HG03108 (cell line): ENCODE data around the gene SPRR3.
"Not testable (repeated sequence)": the region's sequence is repeated elsewhere in the genome, so short reads cannot be mapped to it uniquely, and the experiment has no call there.

Experiments
- ATAC-seq: cut with Tn5 transposase; IDR thresholded peaks from one replicate; pipeline ENCODE4 v1.9.1; 2021; ENCODE audit warnings: moderate library complexity; ENCODE audit not compliant: unreplicated experiment

The SPRR3 gene

DNA sequence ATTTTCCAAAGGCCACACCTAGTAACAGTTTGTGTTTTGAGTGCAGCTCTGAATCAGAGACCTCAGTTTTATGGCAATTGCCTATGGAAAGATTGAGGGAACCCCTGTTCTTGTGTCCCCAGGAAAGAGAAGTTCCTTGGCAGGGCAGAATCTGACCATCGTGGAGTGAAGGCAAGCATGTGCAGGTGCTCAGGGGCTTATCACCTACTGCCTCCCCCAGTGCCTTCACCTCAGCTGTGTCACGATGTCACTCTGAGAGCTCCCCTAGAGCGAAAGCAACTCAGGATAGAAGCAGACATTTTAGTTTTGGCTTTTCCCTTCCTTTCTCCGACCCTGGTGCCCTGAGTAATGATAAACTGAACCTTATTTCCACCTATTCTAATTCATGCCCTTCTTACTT lies 19.5 kb upstream of the SPRR3 start:
- ATAC-seq: no peak

GRCh38 chr1:152983234-152983633 lies 18.3 kb upstream of the SPRR3 start:
- ATAC-seq: no peak

DNA sequence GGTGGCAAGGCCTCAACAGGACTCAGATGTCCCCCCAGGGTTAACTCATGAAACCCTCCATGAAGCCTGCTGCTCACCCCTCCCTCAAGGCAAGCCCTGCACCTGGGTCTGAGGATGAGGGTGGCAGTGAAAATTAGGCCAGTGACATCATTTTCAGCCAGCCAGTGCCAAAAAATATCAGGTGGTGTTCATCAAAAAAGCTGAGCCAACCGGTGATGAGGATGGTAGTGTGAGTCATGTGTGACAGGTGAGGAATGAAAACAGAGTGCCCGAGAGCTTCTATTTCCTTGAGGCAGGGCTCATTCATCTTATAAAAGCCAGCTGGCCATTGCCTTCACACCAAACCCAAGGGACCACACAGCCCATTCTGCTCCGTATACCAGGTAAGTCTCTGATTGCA lies 17.8 kb upstream of the SPRR3 start, which contains the start of gene SPRR1A:
TSS of gene SPRR1A (plus strand) at position 339 of the 400 bp plus-strand sequence. CDS start 1,150 bp downstream, outside the sequence.
- no peak for ATAC-seq

GRCh38 chr1:152986578-152986977 lies 15.0 kb upstream of the SPRR3 start:
- ATAC-seq: no peak

DNA sequence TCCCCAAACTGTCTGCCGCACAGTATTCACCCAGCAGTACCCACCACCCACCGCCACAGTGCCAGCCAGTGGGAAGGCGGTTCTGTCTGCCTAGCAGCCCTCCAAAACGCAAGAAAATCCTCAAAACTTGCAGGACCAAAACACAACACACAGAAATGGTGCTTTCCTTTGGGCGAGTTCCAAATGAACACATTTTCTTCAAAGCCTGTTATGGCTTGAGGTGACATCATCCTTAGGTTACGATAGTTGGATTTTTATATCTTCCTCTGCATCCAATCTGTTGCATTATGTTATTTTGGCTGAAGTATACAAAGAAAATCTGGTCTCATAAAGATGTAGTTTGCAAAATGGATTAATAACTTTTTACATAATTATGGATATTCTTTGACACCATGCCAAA lies 8.4 kb upstream of the SPRR3 start:
- ATAC-seq: no peak

- no peak for ATAC-seq
Measured at GRCh38 chr1:152995842-152996241, 5.7 kb upstream of the SPRR3 start.

DNA sequence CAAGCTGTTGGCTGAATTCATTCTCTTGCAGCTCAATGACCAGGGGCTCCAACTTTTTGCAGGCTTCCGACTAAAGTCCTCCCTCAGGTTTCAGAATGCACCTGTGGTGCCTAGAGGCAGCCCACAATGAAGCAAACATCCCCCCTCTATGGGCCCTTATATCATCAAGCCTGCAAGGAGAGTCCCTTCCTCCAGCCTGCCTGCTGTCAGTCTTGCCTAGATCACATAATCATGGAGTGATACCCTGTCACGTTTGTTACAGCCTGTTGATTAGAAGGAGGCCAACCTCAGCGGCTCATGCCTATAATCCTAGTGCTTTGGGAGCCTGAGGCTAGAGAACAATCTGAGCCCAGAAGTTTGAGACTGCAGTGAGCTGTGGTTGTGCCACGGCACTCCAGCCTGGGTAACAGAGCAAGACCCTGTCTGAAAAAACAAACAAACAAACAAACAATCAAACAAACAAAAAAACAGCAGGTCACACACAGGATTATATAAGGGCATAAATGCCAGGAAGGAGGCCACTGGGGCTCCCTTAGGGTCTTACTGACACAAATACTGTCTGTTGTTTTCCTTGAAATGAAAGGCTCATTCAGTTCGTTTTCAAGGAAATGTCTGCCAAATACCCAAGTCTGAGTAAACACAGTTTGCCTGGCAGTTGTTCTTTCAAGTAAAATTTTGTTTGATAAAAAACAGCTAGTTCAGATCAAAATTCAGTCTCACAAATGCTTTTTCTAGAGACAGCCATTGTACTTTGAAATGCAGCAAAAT lies 4.7 kb upstream of the SPRR3 start:
- no peak for ATAC-seq

DNA sequence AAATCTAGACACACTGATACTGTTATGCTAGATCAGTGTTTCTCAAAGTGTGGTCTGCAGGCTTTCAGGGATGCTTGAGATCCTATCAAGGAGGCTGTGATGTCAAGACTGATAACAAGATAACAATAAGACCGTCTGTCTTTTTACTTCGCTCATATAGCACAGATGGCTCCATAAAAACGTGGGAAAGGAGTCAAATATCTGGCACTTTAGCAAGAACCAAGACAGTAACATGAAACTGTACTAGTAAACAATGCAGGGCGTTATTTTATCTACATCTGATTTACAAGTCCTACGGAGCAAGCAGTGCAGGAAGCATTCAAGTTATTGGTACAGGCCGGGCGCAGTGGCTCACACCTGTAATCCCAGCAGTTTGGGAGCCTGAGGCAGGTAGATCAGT lies 3.6 kb upstream of the SPRR3 start:
- no peak for ATAC-seq

- no peak for ATAC-seq
Measured at GRCh38 chr1:152998476-152998875, 3.1 kb upstream of the SPRR3 start.

DNA sequence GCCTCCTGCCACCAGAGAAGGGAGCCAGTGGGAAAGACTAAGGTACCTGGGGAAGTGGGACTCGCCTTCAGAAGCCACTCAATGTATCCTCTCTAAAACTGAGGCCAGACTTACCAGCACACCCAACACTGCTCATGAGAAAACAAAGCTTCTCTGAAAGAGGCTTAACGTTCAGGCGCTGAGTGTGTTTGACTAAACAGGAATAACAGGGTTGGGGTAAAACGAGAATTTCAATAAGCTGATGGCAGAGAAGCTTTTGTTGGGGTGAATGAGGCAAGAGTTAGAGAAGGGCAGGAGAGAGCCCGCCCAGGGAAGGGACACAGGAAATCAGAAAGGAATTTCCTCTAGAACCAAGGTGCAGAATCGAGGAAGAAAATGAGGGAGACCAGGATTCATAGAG lies 1.7 kb upstream of the SPRR3 start:
- ATAC-seq: no peak

GRCh38 chr1:153000294-153000693 lies 1.3 kb upstream of the SPRR3 start:
- no peak for ATAC-seq

- ATAC-seq: not testable (repeated sequence)
Measured at GRCh38 chr1:153011235-153011758, 9.7 kb downstream of the SPRR3 start.

DNA sequence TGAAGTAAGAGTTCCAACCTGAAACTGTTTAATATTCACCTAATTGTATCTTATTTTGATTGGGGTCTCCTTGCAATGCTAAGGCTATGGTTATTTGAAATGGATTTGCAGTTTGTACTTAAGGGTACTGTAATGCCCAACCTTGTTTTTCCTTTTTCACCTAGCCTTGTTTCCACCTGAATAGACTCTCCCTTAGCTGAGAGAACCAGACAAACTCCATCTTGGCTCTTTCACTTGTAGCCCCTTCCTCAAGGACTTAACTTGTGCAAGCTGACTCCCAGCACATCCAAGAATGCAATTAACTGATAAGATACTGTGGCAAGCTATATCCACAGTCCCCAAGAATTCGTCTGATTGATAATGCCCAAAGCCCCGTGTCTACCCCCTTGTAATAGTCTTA lies 20.3 kb downstream of the SPRR3 start:
- ATAC-seq: not testable (repeated sequence)

- ATAC-seq: not testable (repeated sequence)
Measured at GRCh38 chr1:153022340-153022739, 20.8 kb downstream of the SPRR3 start.

DNA sequence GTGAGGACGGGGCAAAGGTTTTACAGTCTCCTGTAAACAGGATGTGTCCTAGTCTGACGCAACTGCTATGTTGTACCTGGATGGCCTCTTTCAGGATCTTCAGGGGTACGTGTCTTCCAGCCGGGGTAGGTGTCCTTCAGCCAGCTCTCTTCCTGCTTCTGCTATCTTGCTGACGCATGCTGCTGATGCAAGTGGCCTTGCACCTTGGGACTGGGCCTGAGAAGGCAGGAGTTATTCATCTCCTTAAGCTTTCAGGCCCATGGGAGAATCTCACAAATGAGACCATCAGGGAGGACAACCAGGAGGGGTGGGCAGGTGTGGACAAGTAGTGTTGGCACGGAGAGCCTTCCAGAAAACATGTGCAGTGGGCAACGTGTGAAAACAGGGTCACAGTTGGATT lies 21.6 kb downstream of the SPRR3 start:
- no peak for ATAC-seq

- ATAC-seq: no peak
Measured at GRCh38 chr1:153024413-153024812, 22.9 kb downstream of the SPRR3 start.

- ATAC-seq: no peak
Measured at GRCh38 chr1:153025797-153026196, 24.2 kb downstream of the SPRR3 start.

- ATAC-seq: no peak
Measured at GRCh38 chr1:153028766-153029165, 27.2 kb downstream of the SPRR3 start.

GRCh38 chr1:153030895-153031294 lies 29.3 kb downstream of the SPRR3 start, which contains the start of gene SPRR1B:
SPRR1B (plus strand) TSS chr1:153031203; CDS start chr1:153032346, 1,143 bp downstream.
- no peak for ATAC-seq

DNA sequence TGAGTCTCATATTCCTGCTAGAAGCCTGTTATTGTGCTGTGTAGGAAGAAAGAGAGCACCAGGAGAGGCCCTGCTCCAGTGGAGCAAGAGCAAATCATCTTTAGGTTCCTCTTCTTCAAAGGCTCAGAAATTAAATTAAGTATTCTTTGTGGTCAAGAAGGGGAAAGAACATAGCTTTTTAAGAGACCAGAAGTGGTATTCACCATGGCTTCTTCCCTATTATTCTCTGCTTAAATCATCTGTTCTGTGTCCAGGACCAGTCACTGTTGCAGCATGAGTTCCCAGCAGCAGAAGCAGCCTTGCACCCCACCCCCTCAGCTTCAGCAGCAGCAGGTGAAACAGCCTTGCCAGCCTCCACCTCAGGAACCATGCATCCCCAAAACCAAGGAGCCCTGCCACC lies 30.5 kb downstream of the SPRR3 start:
- ATAC-seq: no peak

GRCh38 chr1:153032677-153033308 lies 31.2 kb downstream of the SPRR3 start:
- ATAC-seq: no peak

GRCh38 chr1:153035211-153035610 lies 33.7 kb downstream of the SPRR3 start:
- no peak for ATAC-seq
